ENCODE data around the gene SH3RF2. TPM values are rescaled to one million over a fixed set of nuclear protein-coding genes. Genes with fewer than 3 reads are reported as not detected.
"Not testable (repeated sequence)": the region's sequence is repeated elsewhere in the genome, so short reads cannot be mapped to it uniquely, and the experiment has no call there.

Gene SH3RF2
- total and polyA plus RNA-seq, 2 donors (not counting 1 experiment from before 2014, with no cell fraction given): 0.03 TPM; not detected in 1

GRCh38 chr5:145990170-145990569 is 53.8 kb downstream of the SH3RF2 start:
- H3K4me1 ChIP-seq (ENCODE audit: control insufficient read depth in 2 of 2, insufficient read depth in 2 of 2, low read length in 2 of 2): no peaks in the 10 kb centered on the region
- no peak overlapping the region for H3K27ac ChIP-seq (ENCODE audit: low read length in 2 of 2)
- Mint-ChIP-seq H3K27ac (no peak overlapping the region), H3K4me1 (no peaks in the 10 kb centered on the region), H3K9me3 (ENCODE audit: insufficient read depth) (peaks cover 2% of the 10 kb centered on the region), H3K4me3 (no peak overlapping the region), H3K27me3 (no peaks in the 10 kb centered on the region)
- peaks cover 0 to 6% (median 0%) of the 10 kb centered on the region in 3 donors for H3K9me3 ChIP-seq (ENCODE audit: control extremely low read depth in 1 of 3, control insufficient read depth in 2 of 3, insufficient read depth in 1 of 3, low read length in 2 of 3)
- H3K9ac ChIP-seq (ENCODE audit: low read length): no peak overlapping the region
- no CpG with 5 or more reads among the region's 2 CpGs for WGBS (ENCODE audit: insufficient coverage)
- no peaks in the 10 kb centered on the region for H3K36me3 ChIP-seq (replicated peaks in 1 of 2; ENCODE audit: control extremely low read depth in 1 of 2, control insufficient read depth in 1 of 2, extremely low read depth in 1 of 2, insufficient read depth in 2 of 2, low read length in 1 of 2)
- intact Hi-C loops (cut with micrococcal nuclease): no loop called here
- CTCF ChIA-PET: no interaction called here
- POLR2A ChIA-PET: no interaction called here
- DNase-seq (no peak), ATAC-seq (ENCODE audit: low read depth) (no peak)
- no peak overlapping the region for H3K4me3 ChIP-seq (ENCODE audit: control extremely low read depth in 1 of 5, extremely low read depth in 1 of 5, insufficient read depth in 1 of 5, low read depth in 2 of 5, low read length in 4 of 5)
- H3K27me3 ChIP-seq (replicated peaks in 1 of 4; ENCODE audit: control extremely low read depth in 1 of 4, control insufficient read depth in 3 of 4, insufficient read depth in 4 of 4, low read length in 3 of 4): no peaks in the 10 kb centered on the region
- no peaks in the 10 kb centered on the region for H4K20me1 ChIP-seq (ENCODE audit: control insufficient read depth, insufficient read depth, low read length, poor library complexity, severe bottlenecking)
- no peak overlapping the region for H2AFZ ChIP-seq (ENCODE audit: insufficient read depth, low read depth, low read length, poor library complexity, severe bottlenecking)
- no peak overlapping the region for H3K4me2 ChIP-seq (replicated peaks; ENCODE audit: low read depth, low read length, poor library complexity, severe bottlenecking)
- no peaks in the 10 kb centered on the region for H3K79me2 ChIP-seq (ENCODE audit: control insufficient read depth, insufficient read depth, low read length)
- TF ChIP-seq EZH2 (IDR thresholded peaks at IDR 0.05; ENCODE audit: borderline replicate concordance, insufficient read depth, low read depth, low read length, poor library complexity, severe bottlenecking) (no peak), CTCF (IDR thresholded peaks at IDR 0.05) (no peak)

- no peak overlapping the region for H3K4me3 ChIP-seq (ENCODE audit: control extremely low read depth in 1 of 5, extremely low read depth in 1 of 5, insufficient read depth in 1 of 5, low read depth in 2 of 5, low read length in 4 of 5)
- H3K36me3 ChIP-seq (replicated peaks in 1 of 2; ENCODE audit: control extremely low read depth in 1 of 2, control insufficient read depth in 1 of 2, extremely low read depth in 1 of 2, insufficient read depth in 2 of 2, low read length in 1 of 2): no peaks in the 10 kb centered on the region
- POLR2A ChIA-PET: no interaction called here
- DNase-seq: no peak
- no peak for ATAC-seq (ENCODE audit: low read depth)
- no peaks in the 10 kb centered on the region for H3K27me3 Mint-ChIP-seq
- no peak overlapping the region for H3K4me3 Mint-ChIP-seq
- CTCF ChIA-PET: no interaction called here
- H3K9me3 Mint-ChIP-seq (ENCODE audit: insufficient read depth): peaks cover 2% of the 10 kb centered on the region
- H3K4me1 ChIP-seq (ENCODE audit: control insufficient read depth in 2 of 2, insufficient read depth in 2 of 2, low read length in 2 of 2): no peaks in the 10 kb centered on the region
- no peaks in the 10 kb centered on the region for H4K20me1 ChIP-seq (ENCODE audit: control insufficient read depth, insufficient read depth, low read length, poor library complexity, severe bottlenecking)
- no peaks in the 10 kb centered on the region for H3K27me3 ChIP-seq (replicated peaks in 1 of 4; ENCODE audit: control extremely low read depth in 1 of 4, control insufficient read depth in 3 of 4, insufficient read depth in 4 of 4, low read length in 3 of 4)
- H3K79me2 ChIP-seq (ENCODE audit: control insufficient read depth, insufficient read depth, low read length): no peaks in the 10 kb centered on the region
- no CpG with 5 or more reads among the region's 3 CpGs for WGBS (ENCODE audit: insufficient coverage)
- no peak overlapping the region for H3K4me2 ChIP-seq (replicated peaks; ENCODE audit: low read depth, low read length, poor library complexity, severe bottlenecking)
- TF ChIP-seq EZH2 (IDR thresholded peaks at IDR 0.05; ENCODE audit: borderline replicate concordance, insufficient read depth, low read depth, low read length, poor library complexity, severe bottlenecking) (no peak), CTCF (IDR thresholded peaks at IDR 0.05) (no peak)
- intact Hi-C loops (cut with micrococcal nuclease): no loop called here
- H3K9me3 ChIP-seq (ENCODE audit: control extremely low read depth in 1 of 3, control insufficient read depth in 2 of 3, insufficient read depth in 1 of 3, low read length in 2 of 3): peaks cover 0 to 6% (median 0%) of the 10 kb centered on the region in 3 donors
- no peak overlapping the region for H3K27ac Mint-ChIP-seq
- H3K4me1 Mint-ChIP-seq: no peaks in the 10 kb centered on the region
- no peak overlapping the region for H3K27ac ChIP-seq (ENCODE audit: low read length in 2 of 2)
- H3K9ac ChIP-seq (ENCODE audit: low read length): no peak overlapping the region
- H2AFZ ChIP-seq (ENCODE audit: insufficient read depth, low read depth, low read length, poor library complexity, severe bottlenecking): no peak overlapping the region
Observed at GRCh38 chr5:145991044-145991575, 54.7 kb downstream of the SH3RF2 start.

GRCh38 chr5:145993538-145993937 is 57.2 kb downstream of the SH3RF2 start:
- H3K27ac Mint-ChIP-seq; H2AFZ ChIP-seq (ENCODE audit: insufficient read depth, low read depth, low read length, poor library complexity, severe bottlenecking); H3K4me1 Mint-ChIP-seq; H4K20me1 ChIP-seq (ENCODE audit: control insufficient read depth, insufficient read depth, low read length, poor library complexity, severe bottlenecking); H3K9me3 Mint-ChIP-seq (ENCODE audit: insufficient read depth); H3K27ac ChIP-seq (ENCODE audit: low read length in 2 of 2); H3K4me1 ChIP-seq (ENCODE audit: control insufficient read depth in 2 of 2, insufficient read depth in 2 of 2, low read length in 2 of 2); H3K27me3 ChIP-seq (replicated peaks in 1 of 4; ENCODE audit: control extremely low read depth in 1 of 4, control insufficient read depth in 3 of 4, insufficient read depth in 4 of 4, low read length in 3 of 4); H3K9me3 ChIP-seq (ENCODE audit: control extremely low read depth in 1 of 3, control insufficient read depth in 2 of 3, insufficient read depth in 1 of 3, low read length in 2 of 3); POLR2A ChIA-PET; intact Hi-C loops (cut with micrococcal nuclease); DNase-seq; ATAC-seq (ENCODE audit: low read depth); CTCF ChIA-PET; H3K4me3 Mint-ChIP-seq; H3K36me3 ChIP-seq (replicated peaks in 1 of 2; ENCODE audit: control extremely low read depth in 1 of 2, control insufficient read depth in 1 of 2, extremely low read depth in 1 of 2, insufficient read depth in 2 of 2, low read length in 1 of 2); H3K4me2 ChIP-seq (replicated peaks; ENCODE audit: low read depth, low read length, poor library complexity, severe bottlenecking); H3K79me2 ChIP-seq (ENCODE audit: control insufficient read depth, insufficient read depth, low read length); H3K4me3 ChIP-seq (ENCODE audit: control extremely low read depth in 1 of 5, extremely low read depth in 1 of 5, insufficient read depth in 1 of 5, low read depth in 2 of 5, low read length in 4 of 5); H3K9ac ChIP-seq (ENCODE audit: low read length); H3K27me3 Mint-ChIP-seq: not testable (repeated sequence)
- WGBS (ENCODE audit: insufficient coverage): 83% methylated on average over 3 of the region's 4 CpGs

Measured in B cell (primary cell).